GM18909 (cell line): Measurements from ENCODE around the gene UTP11.
"Not testable (repeated sequence)": the region's sequence is repeated elsewhere in the genome, so short reads cannot be mapped to it uniquely, and the experiment has no call there.

ENCODE experiments used
- ATAC-seq: cut with Tn5 transposase; IDR thresholded peaks from one replicate; pipeline ENCODE4 v1.9.1; 2021; ENCODE audit warnings: mild to moderate bottlenecking; ENCODE audit not compliant: unreplicated experiment, poor library complexity

Gene UTP11

GRCh38 chr1:38012363-38013226, at the start of gene UTP11:
Gene UTP11, plus strand, starts transcription at chr1:38012734. Its CDS starts 69 bp downstream, at chr1:38012803.
- peak; percentile 95 for ATAC-seq

DNA sequence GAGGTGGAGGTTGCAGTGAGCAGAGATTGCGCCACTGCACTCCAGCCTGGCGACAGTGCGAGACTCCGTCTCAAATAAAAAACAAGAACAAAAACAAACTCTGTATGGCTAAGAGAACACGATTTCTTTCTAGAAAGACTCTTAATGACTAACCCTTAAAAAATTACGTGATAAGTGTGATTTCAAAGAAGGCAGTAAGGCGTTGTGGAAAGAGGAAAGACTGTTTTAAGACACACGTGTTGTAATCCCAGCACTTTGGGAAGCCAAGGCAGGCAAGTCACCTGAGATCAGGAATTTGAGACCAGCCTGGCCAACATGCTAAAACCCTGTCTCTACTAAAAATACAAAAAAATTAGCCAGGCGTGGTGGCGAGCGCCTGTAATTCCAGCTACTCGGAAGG, 48.4 kb upstream of the UTP11 start:
- ATAC-seq: not testable (repeated sequence)

- no peak for ATAC-seq
Measured at GRCh38 chr1:37965301-37965700, 47.2 kb upstream of the UTP11 start.

DNA sequence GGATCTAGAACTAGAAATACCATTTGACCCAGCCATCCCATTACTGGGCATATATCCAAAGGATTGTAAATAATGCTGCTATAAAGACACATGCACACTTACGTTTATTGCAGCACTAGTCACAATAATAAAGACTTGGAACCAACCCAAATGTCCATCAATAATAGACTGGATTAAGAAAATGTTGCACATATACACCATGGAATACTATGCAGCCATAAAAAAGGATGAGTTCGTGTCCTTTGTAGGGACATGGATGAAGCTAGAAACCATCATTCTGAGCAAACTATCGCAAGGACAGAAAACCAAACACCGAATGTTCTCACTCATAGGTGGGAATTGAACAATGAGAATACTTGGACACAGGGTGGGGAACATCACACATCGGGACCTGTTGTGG, 38.9 kb upstream of the UTP11 start:
- not testable (repeated sequence) for ATAC-seq

DNA sequence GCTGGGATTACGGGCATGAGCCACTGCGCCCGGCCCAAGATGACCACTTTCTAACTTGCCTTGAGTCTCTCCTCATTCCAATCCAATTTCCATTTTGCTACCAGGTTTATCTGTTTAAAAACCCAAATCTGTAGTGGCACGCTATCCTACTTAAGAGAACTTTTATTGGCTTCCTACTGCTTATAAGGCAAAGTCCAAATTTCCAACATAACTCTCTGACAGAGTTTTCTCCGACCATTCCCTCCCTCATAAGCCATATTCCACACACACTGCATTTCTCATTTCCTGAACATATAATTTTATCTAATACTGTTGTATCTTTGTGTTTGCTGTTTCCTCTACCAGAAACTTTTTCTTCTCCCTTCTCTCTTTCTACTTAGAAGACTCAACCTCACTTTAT, 38.0 kb upstream of the UTP11 start:
- no peak for ATAC-seq

DNA sequence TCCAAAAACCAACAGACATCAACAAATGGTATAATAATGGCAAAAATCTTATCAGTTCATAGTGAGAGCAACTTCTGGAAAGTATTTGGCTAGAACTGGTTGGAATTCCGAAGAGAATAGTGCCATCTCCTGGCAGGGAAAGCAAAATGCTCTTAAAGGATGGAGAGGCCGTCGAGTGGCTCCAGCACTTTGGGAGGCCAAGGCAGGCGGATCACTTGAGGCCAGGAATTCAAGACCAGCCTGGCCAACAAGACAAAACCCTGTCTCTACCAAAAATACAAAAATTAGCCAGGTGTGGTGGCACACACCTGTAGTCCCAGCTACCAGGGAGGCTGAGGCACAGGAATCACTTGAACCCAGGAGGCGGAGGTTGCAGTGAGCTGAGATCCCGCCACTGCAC, 37.5 kb upstream of the UTP11 start:
- ATAC-seq: not testable (repeated sequence)

- ATAC-seq: no peak
Measured at GRCh38 chr1:37978541-37978940, 34.0 kb upstream of the UTP11 start.

GRCh38 chr1:37983546-37983945, 29.0 kb upstream of the UTP11 start:
- no peak for ATAC-seq

GRCh38 chr1:37987679-37988078, 24.9 kb upstream of the UTP11 start:
- no peak for ATAC-seq

DNA sequence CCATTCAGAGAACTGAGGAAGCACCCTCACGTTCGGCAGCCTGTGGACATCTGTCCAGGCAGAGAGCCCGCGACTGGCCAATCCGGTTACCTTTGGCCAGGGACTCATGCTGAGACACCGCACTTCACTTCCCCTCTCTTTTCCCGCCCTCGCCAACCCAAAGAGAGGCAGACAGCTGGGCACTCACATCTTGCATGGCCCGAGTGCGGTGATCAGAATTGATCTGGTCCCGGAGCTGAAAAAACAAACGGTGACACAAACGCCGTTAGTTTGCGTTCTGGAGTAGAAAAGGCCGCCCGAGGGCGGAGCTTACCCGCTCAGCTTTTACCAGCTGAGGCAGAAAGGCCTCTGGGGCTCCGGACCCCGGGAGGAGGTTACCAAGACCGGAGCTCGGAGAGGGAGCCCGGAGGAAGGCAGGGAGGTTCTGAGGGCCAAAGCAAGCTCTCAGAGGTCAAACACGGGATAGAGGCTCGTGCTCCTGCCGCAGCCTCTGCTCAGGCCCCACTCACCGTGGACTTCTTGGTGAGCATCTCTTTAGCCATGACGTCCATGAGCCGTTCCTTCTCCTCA, 23.1 kb upstream of the UTP11 start:
- ATAC-seq: peak; percentile 30

DNA sequence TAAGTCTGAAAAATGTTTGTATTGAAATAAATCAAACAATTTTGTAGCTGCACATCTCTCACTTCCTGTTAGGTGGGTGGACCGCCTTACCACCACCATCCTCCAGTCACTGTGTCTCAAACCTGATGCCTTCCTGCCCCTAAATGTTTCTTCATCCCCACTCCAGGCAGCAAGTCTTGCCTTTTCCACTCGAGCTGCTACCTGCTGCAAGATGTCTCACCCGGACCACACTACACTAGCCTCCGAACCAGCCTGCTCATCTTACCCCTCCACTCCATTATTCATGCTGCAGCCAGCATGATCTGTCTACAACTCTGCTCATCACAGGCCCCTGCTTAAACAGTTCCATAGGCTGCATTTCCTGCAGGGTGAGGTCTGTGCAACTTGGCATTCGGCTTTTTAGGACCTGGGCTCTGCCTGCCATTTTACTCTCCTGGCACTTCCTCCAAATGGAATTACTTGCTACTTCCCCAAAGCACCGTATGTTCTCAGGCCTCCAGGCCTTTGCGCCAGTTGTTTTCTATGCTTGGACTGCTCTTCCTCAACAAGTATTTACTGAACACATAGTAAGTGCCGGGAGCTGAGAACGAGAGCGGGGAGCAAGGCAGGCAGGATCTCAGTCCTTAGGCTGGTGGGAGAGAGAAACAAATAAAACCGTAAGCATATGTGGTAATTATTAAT, 17.5 kb upstream of the UTP11 start:
- no peak for ATAC-seq

- ATAC-seq: no peak
Measured at GRCh38 chr1:37995751-37996345, 16.7 kb upstream of the UTP11 start.

GRCh38 chr1:37997256-37998088, 15.1 kb upstream of the UTP11 start:
- no peak for ATAC-seq

DNA sequence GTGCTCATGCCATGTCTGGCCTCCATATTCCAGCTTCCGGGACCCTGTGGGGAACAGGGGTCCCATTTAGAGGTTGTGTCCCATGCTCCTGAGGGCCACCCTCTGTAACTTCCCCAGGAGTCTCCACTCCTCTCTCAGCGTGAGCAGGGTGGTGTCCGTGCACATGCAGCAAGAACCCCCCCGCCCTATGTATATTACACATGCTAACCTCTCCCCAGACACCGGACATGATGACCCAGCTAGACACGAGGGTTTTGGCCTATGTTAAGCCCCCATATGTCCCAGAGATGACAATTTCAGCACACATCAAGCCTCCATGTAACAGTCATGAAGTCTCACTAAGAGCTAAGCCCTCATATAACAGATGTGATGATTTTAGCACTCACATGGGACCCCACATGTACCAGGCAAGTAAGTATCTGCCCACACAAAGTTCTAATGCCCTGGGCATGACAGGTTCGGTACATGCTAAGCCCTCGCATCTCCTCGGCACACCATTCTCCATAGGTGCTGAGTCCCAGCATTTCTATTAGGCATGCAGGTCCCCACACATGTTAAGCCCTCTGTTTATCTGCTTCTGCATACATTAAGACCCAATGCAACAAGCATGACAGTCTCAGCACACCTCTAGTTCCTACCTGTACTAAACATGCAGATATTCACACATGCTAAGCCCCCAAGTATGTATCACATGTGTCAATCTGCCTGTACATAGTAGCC, 14.3 kb upstream of the UTP11 start:
- ATAC-seq: no peak

GRCh38 chr1:37998913-37999429, 13.6 kb upstream of the UTP11 start:
- ATAC-seq: no peak

DNA sequence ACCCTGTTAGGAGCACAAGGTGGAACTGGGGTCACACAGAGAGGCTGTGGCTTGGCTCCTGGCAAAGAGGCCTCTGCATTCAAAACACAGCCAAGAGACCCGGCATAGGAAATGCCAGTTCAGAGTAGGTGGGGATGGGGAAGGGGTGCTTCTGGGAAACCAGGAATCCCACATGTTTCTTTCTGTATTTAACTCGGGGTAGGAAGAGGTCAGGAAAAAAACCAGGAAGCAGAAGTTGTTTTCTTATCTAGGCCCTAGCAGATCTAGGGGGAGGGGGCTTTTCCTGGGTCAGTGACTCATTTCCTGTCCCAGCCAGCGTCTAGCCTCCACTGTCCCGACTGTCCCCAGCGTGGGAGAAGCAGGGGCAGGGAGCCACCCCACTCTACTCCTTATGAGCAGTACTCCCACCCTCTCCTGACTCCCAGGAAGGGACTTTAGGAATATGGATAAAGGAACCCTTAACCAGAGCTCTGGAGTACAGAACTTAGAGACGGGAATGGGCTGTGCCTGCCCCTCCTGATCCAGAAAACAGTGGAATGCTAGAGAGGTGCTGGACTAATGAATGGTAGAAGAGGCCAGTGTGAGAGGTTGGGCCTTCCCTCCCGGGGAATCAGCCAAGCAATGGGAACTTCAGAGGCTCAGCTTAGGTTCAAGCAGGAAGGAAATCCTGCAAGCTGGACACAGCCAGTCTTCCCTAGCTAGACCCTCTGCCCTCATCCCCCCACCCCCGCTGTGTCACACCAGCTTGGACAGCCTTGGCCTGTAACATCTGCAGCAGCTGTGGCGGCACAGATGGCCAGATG, 12.9 kb upstream of the UTP11 start:
- ATAC-seq: no peak

GRCh38 chr1:38000233-38000528, 12.4 kb upstream of the UTP11 start:
- no peak for ATAC-seq

DNA sequence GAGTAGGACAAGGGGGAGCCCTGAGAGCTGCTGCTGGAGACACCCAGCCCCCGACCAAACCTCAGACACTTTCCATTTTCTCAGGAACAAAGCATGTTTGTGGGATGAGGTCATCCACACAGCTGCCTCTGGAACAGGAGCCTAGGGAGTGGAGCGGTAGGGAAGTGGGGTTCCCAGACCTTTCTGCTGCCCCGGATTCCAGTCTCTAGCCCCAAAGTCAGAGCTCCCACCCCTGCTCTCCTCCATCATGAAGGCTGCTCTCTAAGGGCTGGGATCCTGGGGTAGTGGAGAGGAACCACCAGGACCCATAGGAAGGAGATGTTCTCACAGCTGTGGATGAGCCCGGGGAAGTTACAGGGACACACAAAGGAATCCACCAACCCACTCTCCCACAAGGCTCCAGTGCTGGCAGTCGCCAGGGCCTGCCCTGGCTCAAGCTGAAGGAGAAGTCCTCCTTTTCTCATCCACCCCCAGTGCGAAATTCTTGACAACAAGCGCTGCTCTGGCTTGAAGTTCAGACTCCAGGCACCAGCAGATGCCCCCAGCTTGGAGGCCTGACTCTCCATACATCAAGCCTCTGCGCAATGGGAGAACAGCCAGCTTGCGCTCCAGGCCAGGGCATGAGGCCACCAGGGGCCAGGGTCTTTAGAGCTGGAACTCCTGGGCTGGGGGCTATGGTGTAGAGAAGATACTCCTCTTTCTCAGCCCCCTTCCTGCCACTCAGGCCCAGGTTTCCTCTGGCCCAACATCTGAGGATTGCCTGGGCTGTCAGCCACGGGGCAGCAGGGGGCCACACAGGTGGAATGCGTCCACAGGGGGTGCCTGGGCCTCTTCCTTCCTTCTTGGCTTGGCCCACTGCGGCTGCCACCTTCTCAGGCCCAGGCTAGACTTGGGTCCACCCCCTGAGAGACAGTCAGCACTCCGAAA, 11.7 kb upstream of the UTP11 start:
- ATAC-seq: no peak
